ENCODE results near the gene PFDN4. TPM values are rescaled to one million over a fixed set of nuclear protein-coding genes. Genes with fewer than 3 reads are reported as not detected.
"Not testable (repeated sequence)": the region's sequence is repeated elsewhere in the genome, so short reads cannot be mapped to it uniquely, and the experiment has no call there.

Gene PFDN4
- polyA plus RNA-seq, 5 donors = 48.1 to 72.1 (median 50.6) TPM

GRCh38 chr20:54221996-54222890 is 14.4 kb downstream of the PFDN4 start:
- DNase-seq = no peak

- DNase-seq = no peak
These were observed 15.4 kb downstream of the PFDN4 start for GRCh38 chr20:54223285-54223684.

- DNase-seq = no peak
These were observed 15.9 kb downstream of the PFDN4 start for GRCh38 chr20:54223751-54224150.

DNA sequence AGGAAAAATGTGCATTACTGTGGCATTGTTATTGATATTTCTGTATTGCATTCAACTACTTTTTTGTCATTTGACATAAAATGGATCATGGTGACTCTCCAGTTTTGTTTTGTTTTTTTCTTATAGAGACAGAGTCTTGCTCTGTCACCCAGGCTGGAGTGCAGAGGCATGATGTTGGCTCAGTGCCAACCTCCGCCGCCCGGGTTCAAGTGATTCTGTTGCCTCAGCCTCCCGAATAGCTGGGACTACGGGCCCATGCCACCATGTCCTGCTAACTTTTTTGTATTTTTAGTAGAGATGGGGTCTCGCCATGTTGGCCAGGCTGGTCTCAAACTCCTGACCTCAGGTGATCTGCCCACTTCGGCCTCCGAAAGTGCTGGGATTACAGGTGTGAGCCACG is 16.8 kb downstream of the PFDN4 start:
- not testable (repeated sequence) for DNase-seq

DNA sequence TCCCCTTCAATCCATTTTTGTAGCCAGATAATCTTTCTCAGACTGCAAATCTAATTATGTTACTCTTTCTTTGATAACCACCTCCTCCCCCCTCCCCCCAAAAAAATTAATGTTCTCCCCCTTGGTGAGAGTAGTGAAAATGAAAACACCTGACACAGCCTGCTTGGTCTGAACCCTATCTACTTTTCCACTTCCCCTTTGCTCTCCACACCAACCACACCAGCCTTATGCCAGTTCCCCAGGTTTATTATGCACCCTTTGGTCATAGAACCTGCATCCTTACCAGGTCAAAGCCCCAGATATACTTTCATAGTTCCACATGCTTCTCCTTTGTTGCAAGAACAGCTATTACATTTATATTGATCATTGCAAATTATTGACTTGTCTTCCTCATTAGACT is 19.4 kb downstream of the PFDN4 start:
- no peak for DNase-seq

- DNase-seq = no peak
These were observed 19.9 kb downstream of the PFDN4 start for GRCh38 chr20:54227751-54228150.

DNA sequence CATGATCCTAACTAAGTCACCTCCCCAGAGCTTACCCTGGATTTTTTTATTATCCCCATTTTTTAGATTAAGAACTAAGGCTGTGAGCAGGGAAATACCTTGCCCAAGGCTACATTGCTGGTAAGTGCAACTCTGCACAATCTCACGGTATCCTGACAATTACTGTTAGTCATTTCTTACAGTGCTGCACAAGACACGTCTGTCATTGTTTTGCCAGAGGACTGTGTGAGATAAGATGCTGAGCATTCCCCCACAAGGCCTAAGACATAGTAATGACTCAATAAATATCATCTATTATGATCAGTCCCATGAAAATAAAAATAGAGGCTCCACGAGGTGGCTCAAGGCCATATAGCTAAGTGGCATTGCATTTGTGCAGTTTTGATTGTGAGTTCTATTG is 21.0 kb downstream of the PFDN4 start:
- DNase-seq = no peak

- no peak for DNase-seq
These were observed 21.8 kb downstream of the PFDN4 start for GRCh38 chr20:54229566-54230160.

DNA sequence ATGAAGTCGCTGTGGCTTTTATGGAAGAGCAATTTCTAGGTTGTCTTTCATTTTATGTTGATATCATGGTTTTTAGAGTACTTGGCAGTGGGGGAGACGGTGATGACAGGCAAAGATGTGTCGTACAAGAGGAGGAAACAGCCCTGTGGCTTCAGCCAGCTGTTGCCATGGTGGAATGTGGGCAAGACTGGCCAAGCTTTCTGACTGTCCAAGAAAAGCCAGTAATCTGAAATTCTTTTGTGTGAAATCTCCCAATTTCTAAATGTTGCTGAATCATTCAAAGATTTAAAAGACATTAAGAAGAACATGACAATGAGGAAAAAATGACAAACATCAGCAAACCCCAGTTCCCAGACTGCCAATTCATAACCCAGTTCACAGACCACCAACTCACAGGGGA is 23.1 kb downstream of the PFDN4 start:
- DNase-seq = no peak

DNA sequence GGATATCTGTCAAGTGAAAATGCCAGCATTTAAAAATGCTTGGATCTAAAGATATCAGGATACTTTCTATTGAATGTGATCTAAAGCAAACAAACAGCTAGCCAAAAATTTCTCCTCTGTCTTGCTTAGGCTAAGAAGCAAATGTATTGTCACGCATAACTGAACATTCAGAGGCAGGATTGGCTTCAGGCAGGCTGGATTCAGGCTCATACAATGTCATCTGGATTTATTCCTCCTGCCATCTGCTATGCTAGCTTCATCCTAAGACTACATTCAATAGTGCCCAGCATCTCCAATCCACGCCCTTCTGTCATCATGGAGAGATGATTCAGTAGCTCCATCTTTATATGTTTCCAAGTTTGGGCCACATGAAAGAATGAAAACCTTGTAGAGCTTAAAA is 27.1 kb downstream of the PFDN4 start:
- DNase-seq = no peak

GRCh38 chr20:54237116-54237943 is 29.4 kb downstream of the PFDN4 start:
- DNase-seq = no peak

DNA sequence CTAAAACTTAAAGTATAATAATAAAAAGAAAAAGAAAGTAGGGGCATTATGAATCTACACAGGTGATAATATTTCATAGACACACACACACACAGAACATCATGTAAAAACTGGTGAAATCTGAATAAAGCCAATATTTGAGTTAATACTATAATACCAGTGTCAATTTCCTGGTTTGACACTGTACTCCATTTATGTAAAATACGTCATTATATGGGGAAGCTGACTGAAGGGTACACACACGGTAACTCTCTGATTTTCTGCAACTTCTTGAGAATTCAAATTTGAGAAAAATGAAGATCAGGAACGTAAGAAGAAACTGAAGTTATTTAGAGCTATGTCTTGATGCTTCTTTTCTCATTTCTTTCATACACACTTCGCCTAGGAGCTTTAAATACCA is 36.2 kb downstream of the PFDN4 start:
- DNase-seq = no peak

GRCh38 chr20:54248705-54249104 is 40.8 kb downstream of the PFDN4 start:
- DNase-seq = not testable (repeated sequence)

DNA sequence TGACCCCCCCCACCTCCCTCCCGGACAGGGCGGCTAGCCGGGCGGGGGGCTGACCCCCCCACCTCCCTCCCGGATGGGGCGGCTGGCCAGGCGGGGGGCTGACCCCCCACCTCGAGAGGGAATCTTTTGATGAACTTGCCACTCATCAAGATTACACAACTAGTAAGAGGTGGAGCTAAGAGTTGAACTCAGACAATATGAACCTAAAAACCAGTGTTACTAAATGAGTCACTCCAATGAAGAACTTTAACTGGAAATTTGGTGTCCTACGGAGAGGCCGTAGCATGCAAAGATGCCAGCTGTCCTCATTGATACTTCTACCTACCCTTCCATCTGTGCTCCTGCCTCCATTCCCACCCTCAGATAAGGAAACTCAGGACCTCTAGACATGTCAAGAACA is 42.8 kb downstream of the PFDN4 start:
- DNase-seq = no peak

- DNase-seq = no peak
These were observed 43.2 kb downstream of the PFDN4 start for GRCh38 chr20:54251096-54251495.

DNA sequence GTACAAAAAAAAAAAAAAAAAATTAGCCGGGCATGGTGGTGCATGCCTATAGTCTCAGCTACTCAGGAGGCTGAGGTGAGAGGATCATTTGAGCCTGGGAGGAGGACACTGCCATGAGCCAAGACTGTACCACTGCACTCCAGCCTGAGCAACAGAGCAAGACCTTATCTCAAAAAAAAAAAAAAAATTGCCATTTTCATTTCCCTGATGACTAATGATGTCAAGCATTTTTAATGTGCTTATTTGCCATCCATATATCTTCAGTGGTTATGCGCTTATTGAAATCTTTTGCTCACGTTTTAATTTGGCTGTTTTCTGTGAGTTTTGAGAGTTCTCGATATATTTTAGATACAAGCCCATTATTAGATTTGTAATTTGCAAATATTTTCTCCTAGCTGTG is 46.7 kb downstream of the PFDN4 start:
- no peak for DNase-seq

- DNase-seq = no peak
These were observed 47.3 kb downstream of the PFDN4 start for GRCh38 chr20:54255157-54255556.

GRCh38 chr20:54256202-54256601 is 48.3 kb downstream of the PFDN4 start:
- DNase-seq = no peak

DNA sequence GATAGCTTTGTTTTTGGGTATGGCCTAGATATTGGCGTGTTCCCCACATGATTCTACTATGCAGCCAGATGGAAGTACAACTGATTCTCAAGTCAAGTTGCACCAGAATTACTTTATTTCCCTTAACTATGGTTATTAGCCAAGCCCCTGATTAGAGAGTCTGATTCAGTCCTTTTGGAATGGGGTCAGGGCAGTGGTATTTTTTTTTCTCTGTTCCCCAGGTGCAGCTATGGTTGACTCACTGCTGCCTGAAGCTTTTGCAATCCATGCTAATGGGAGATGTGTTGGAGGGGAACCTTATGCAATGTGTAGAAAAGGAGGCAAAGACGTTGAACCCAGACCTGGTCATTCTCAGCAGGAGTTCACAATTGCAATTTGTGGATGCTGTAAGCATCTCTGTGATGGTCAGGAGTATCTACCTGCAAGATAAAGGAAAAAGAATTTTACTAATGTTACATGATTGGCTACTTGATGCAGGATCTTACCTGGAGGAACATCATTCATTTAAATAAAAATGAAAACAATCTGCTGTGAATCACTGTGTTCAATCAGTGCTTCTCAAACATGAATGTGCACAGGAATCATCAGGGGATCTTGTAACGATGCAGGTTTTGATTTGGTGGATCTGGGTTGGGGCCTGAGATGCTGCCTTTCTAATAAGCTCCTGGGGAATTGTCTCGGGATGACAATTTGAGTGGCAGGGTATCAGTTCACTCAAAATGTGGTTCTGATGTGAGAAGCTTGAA is 49.4 kb downstream of the PFDN4 start:
- DNase-seq = no peak

- DNase-seq = no peak
These were observed 52.2 kb downstream of the PFDN4 start for GRCh38 chr20:54260116-54260515.

DNA sequence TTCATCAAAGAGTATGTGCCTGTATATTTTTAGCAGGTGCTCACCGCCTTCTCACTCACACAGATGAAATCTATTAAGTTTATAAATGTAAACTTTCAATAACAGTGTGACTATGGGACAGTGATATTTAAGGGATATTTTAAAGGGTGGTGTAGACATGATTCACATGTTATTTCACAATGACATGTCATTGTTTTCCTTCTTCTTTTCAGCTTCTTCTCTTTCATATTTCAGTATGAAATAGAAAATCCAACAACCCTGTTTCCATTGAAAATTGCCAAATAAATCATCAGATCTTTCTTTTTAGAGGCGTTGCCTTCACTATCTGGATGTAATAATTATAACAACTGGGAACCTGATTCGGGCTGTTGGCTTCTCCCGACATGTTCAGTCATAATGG is 54.8 kb downstream of the PFDN4 start:
- no peak for DNase-seq
